A549 (cell line): Measurements from ENCODE around the gene GPR139. TPM values are rescaled to one million over a fixed set of nuclear protein-coding genes. Genes with fewer than 3 reads are reported as not detected.

Experiments
- ATAC-seq, 2 experiments: fragments of 200-7000 bp in 1 of 2; fragments of >200 bp in 1 of 2; cut with Nextera tagmentation in 1 of 2; cut with Tn5 transposase in 1 of 2; 3 replicates each; pipeline versions ENCODE4 v1.8.0 to v1.9.1; 2018 to 2020; ENCODE audit warnings: mild to moderate bottlenecking in 1 of 2, moderate library complexity in 1 of 2
- CTCF ChIA-PET: fragments of 300-600 bp; sonication (Branson Sonifier 250); formaldehyde crosslinking; extraction: SDS; loops from one replicate; lab custom pipeline; 2021; ENCODE audit warnings: antibody characterized with exemption, inconsistent platforms; lab: Yijun Ruan, JAX
- POLR2A ChIA-PET: fragments of 350-600 bp; formaldehyde crosslinking; extraction: SDS; loops from one replicate; lab custom pipeline; 2021; ENCODE audit warnings: antibody characterized with exemption, inconsistent platforms; lab: Yijun Ruan, JAX
- DNase-seq, 2 experiments: peaks; one replicate each; pipeline versions ENCODE4 v3.0.0 to v3.0.0-alpha.2; 2011 to 2016; ENCODE audit warnings: low read depth in 1 of 2, low spot score in 1 of 2
- FAIRE-seq: peaks from 2 replicates; lab custom pipeline; 2011; peaks lifted over from hg19 to GRCh38; lab: Jason Lieb, UNC
- H3K27ac ChIP-seq, 2 experiments: fragments of >200 bp; sonication (Bioruptor Twin); formaldehyde crosslinking; 3 replicates each; pipeline ENCODE4 v1.5.1; 2016 to 2017
- H3K4me1 ChIP-seq: fragments of >200 bp; sonication (Bioruptor Twin); formaldehyde crosslinking; 3 replicates; pipeline ENCODE4 v1.6.1; 2016
- H3K4me2 ChIP-seq: fragments of >200 bp; sonication (Bioruptor Twin); formaldehyde crosslinking; 3 replicates; pipeline ENCODE4 v1.6.1; 2016
- H3K4me3 ChIP-seq: fragments of >200 bp; sonication (Bioruptor Twin); formaldehyde crosslinking; 3 replicates; pipeline ENCODE4 v1.5.1; 2016
- H3K9me3 ChIP-seq: fragments of >200 bp; sonication (Bioruptor Twin); formaldehyde crosslinking; 3 replicates; pipeline ENCODE4 v1.6.1; 2016
- CBX2 ChIP-seq: fragments of 200-600 bp; sonication (generic); IDR thresholded peaks from 2 replicates; pipeline ENCODE4 v1.6.1; 2016; ENCODE audit warnings: low read depth, mild to moderate bottlenecking, borderline replicate concordance
- CEBPB ChIP-seq, 2 experiments: fragments of >200 bp in 1 of 2; sonication (Bioruptor Twin) in 1 of 2; formaldehyde crosslinking in 1 of 2; IDR thresholded peaks; 2 replicates each; pipeline ENCODE4 v1.6.1; 2012 to 2016
- EP300 ChIP-seq, 2 experiments: fragments of >200 bp; sonication (Bioruptor Twin); formaldehyde crosslinking; IDR thresholded peaks; 2 replicates in 1 of 2; 3 replicates in 1 of 2; pipeline ENCODE4 v1.6.1; 2016 to 2017
- ESRRA ChIP-seq: fragments of 150-350 bp; IDR thresholded peaks from 2 replicates; pipeline ENCODE4 v1.6.1; 2014; ENCODE audit warnings: mild to moderate bottlenecking, low read length, borderline replicate concordance
- FOSB ChIP-seq: fragments of 250-450 bp; sonication (Bioruptor Pico); IDR thresholded peaks from 2 replicates; pipeline ENCODE4 v1.5.0; 2020; ENCODE audit warnings: mild to moderate bottlenecking, moderate library complexity
- FOSL2 ChIP-seq, 2 experiments: fragments of 450-650 bp in 1 of 2; fragments of >200 bp in 1 of 2; sonication (Bioruptor Twin) in 1 of 2; formaldehyde crosslinking; IDR thresholded peaks; 2 replicates each; pipeline versions ENCODE4 v1.5.0 to v1.6.1; 2016 to 2020; ENCODE audit warnings: mild to moderate bottlenecking in 1 of 2, moderate library complexity in 1 of 2
- FOXS1 ChIP-seq: fragments of 250-450 bp; sonication (Bioruptor Pico); IDR thresholded peaks from 2 replicates; pipeline ENCODE4 v1.5.0; 2020; ENCODE audit warnings: mild to moderate bottlenecking, moderate library complexity
- HDAC2 ChIP-seq: fragments of 200-600 bp; sonication (generic); IDR thresholded peaks from 2 replicates; pipeline ENCODE4 v1.6.1; 2016
- KDM1A ChIP-seq: fragments of 200-600 bp; sonication (generic); IDR thresholded peaks from 2 replicates; pipeline ENCODE4 v1.6.1; 2016; ENCODE audit warnings: low read depth, mild to moderate bottlenecking
- MYC ChIP-seq: IDR thresholded peaks from 2 replicates; pipeline ENCODE4 v1.6.1; 2012; ENCODE audit warnings: mild to moderate bottlenecking, inconsistent platforms, low read length, improper control_type of control experiment, borderline replicate concordance
- NR3C1 ChIP-seq: fragments of >200 bp; sonication (Bioruptor Twin); formaldehyde crosslinking; IDR thresholded peaks from 3 replicates; pipeline ENCODE4 v1.6.1; 2017
- PHF8 ChIP-seq: fragments of 200-600 bp; sonication (generic); IDR thresholded peaks from 2 replicates; pipeline ENCODE4 v1.6.1; 2016; ENCODE audit warnings: low read depth, mild to moderate bottlenecking, antibody characterized with exemption, moderate library complexity, borderline replicate concordance
- POLR2A ChIP-seq: IDR thresholded peaks from 2 replicates; pipeline ENCODE4 v1.6.1; 2012; ENCODE audit warnings: mild to moderate bottlenecking, low read length
- RAD21 ChIP-seq, 2 experiments: fragments of >200 bp in 1 of 2; sonication (Bioruptor Twin) in 1 of 2; formaldehyde crosslinking in 1 of 2; IDR thresholded peaks in 1 of 2; conservative IDR thresholded peaks in 1 of 2; 2 replicates in 1 of 2; 3 replicates in 1 of 2; pipeline ENCODE4 v1.6.1; 2012 to 2018; ENCODE audit warnings: inconsistent platforms in 1 of 2
- RFX5 ChIP-seq: fragments of 450-650 bp; IDR thresholded peaks from 2 replicates; pipeline ENCODE4 v1.7.1; 2014; ENCODE audit warnings: antibody characterized with exemption, mild to moderate bottlenecking, moderate library complexity
- SMC3 ChIP-seq: fragments of >200 bp; sonication (Bioruptor Twin); formaldehyde crosslinking; IDR thresholded peaks from 3 replicates; pipeline ENCODE4 v1.6.1; 2018; ENCODE audit warnings: inconsistent platforms
- ZNF302 ChIP-seq: fragments of 250-450 bp; sonication (Bioruptor Pico); IDR thresholded peaks from 2 replicates; pipeline ENCODE4 v1.9.0; 2021; ENCODE audit warnings: inconsistent platforms, mild to moderate bottlenecking, moderate library complexity
- WGBS: methylation state at CpG from one replicate; pipeline ENCODE4 v1.1.6; 2017; ENCODE audit errors: missing lambda C conversion rate; 5-methylcytosine and 5-hydroxymethylcytosine counted together
- polyA plus RNA-seq, 4 experiments: library from polyadenylated mRNA; depleted of rRNA in 3 of 4; stranded (reverse); fragments of >200 nt; fragmentation: RNase III in 1 of 4; extraction: RNeasy Plus Mini Kit Qiagen cat#74134 plus additional on column Dnase treatment in 1 of 4; gene quantifications; 2 replicates in 3 of 4; 3 replicates in 1 of 4; pipeline ENCODE4 v1.2.3, GENCODE V29; 2011 to 2017
- TF ChIP-seq, protein P1 (sequence below): fragments of >200 bp; sonication (Bioruptor Twin); formaldehyde crosslinking; IDR thresholded peaks from 3 replicates; pipeline ENCODE4 v1.5.1; 2016
- TF ChIP-seq, protein P2 (sequence below): fragments of 250-450 bp; sonication (Bioruptor Pico); IDR thresholded peaks from 2 replicates; pipeline ENCODE4 v1.5.0; 2021; ENCODE audit warnings: mild to moderate bottlenecking, moderate library complexity, borderline replicate concordance
- TF ChIP-seq, protein P3 (sequence below): IDR thresholded peaks from 2 replicates; pipeline ENCODE4 v1.6.1; 2012
- TF ChIP-seq, protein P4 (sequence below): IDR thresholded peaks from 2 replicates; pipeline ENCODE4 v1.6.1; 2012
- TF ChIP-seq, protein P5 (sequence below): IDR thresholded peaks from 2 replicates; pipeline ENCODE4 v1.6.1; 2012; ENCODE audit warnings: low read depth, borderline replicate concordance
- TF ChIP-seq, protein P6 (sequence below): fragments of 200-600 bp; sonication (generic); IDR thresholded peaks from 2 replicates; pipeline ENCODE4 v1.6.1; 2016; ENCODE audit warnings: antibody characterized with exemption, mild to moderate bottlenecking, moderate library complexity
- TF ChIP-seq, protein P7 (sequence below): fragments of >200 bp; sonication (Bioruptor Twin); formaldehyde crosslinking; IDR thresholded peaks from 3 replicates; pipeline ENCODE4 v1.6.1; 2016

GPR139 gene
- polyA plus RNA-seq, 2 of the 4 experiments (the other 2 are of a cell fraction): not detected

DNA sequence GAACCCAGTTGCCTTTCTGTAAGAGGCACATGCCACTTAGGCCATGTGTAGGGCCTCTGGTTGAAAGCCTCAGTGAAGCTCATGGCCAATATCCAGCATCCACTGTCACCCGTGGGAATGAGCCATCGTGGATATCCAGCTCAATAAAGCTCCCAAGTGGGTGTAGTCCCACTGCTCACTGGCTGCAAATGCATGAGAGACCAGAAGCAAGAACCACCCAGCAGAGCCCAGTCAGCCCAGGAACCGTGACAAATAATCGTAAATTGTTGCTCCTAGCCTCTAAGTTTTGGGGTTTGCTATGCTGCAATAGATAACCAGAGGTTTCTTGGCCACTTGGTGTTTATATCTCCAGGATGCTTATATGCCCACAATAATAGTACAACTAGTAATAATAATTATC lies 33.7 kb downstream of the GPR139 start (continued):
- TF ChIP-seq SMC3: no peak
- no peak for TF ChIP-seq EP300 (IDR thresholded peaks at IDR 0.05)

DNA sequence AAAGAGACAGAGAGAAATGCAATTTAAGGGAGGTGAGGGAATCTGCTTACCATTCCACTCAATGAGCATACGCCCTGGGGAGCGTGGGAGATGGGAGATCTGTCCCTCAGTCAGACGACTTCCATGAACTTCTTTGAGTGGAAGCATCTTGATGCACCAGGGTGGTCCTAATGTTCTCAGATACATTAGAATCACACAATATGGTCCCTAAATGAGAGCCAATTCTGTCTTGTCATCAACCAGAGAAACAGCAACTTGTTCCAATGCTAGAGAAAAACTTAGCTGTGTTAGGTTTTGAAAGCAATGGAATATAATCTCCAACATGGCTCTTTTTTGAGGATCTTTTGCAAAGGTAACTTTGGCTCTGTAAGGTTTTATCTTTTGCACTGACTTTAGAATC lies 44.1 kb downstream of the GPR139 start:
- TF ChIP-seq NR3C1 (no peak), ESRRA (no peak), ZNF302 (no peak), EP300 (IDR thresholded peaks at IDR 0.05) (no peak), MYC (no peak), CEBPB (IDR thresholded peaks at IDR 0.05) (no peak)
- TF ChIP-seq, protein P1, sequence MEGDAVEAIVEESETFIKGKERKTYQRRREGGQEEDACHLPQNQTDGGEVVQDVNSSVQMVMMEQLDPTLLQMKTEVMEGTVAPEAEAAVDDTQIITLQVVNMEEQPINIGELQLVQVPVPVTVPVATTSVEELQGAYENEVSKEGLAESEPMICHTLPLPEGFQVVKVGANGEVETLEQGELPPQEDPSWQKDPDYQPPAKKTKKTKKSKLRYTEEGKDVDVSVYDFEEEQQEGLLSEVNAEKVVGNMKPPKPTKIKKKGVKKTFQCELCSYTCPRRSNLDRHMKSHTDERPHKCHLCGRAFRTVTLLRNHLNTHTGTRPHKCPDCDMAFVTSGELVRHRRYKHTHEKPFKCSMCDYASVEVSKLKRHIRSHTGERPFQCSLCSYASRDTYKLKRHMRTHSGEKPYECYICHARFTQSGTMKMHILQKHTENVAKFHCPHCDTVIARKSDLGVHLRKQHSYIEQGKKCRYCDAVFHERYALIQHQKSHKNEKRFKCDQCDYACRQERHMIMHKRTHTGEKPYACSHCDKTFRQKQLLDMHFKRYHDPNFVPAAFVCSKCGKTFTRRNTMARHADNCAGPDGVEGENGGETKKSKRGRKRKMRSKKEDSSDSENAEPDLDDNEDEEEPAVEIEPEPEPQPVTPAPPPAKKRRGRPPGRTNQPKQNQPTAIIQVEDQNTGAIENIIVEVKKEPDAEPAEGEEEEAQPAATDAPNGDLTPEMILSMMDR: no peak
- ATAC-seq (no peak), DNase-seq (no peak), FAIRE-seq (no peak)
- ChIA-PET POLR2A (no interaction called here), CTCF (no interaction called here)
- Histone ChIP-seq H3K4me3 (no peak overlapping the region), H3K9me3 (no peaks in the 10 kb centered on the region), H3K4me1 (no peaks in the 10 kb centered on the region), H3K27ac (no peak overlapping the region), H3K4me2 (no peak overlapping the region)
- 22% methylated on average over 3 of the region's 3 CpGs for WGBS

DNA sequence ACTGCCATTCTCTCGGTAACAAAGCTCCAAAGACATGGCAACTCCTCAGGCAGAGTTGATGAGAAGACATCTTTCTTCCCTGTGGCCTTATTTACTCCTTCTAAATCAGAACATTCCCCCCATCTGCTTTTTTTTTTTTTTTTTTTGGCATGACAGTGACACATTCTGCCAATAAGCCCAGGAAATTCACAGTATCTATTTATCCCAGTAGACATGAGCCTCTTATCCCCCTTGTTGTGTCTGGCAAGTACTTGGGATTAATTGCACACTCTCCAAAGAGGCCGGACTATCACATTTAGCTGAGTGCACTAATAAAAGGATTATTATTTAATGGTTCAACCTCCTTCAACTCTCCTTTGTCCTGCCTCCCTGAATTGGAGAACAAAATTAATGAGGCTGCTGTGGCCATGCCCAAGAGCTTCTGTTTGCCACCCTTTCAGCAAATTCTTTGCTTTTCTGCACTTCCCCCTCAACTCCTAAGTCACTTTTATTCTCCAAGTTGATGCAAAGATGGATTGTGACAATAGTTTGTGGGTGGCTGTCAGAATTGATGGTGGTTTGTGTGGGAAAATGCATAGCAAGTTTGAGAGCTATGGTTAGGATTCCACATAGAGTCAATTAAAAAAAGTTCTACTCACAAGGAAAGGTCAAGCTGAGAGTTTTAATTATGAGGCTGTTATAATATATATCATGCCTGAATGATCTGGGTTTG lies 47.2 kb downstream of the GPR139 start:
- ChIA-PET POLR2A (no interaction called here), CTCF (interaction anchor here (0.6 kb wide), 1 partner anchor 610 kb away, joined by 3 read pairs; no protein-coding TSS in a partner anchor)
- no peak overlapping the region for H3K4me3 ChIP-seq
- H3K4me2 ChIP-seq: no peak overlapping the region
- ATAC-seq: no peak
- DNase-seq: no peak
- H3K4me1 ChIP-seq: no peaks in the 10 kb centered on the region
- no peak for FAIRE-seq
- no peak overlapping the region for H3K27ac ChIP-seq
- H3K9me3 ChIP-seq: no peaks in the 10 kb centered on the region
- 0% methylated on average over 2 of the region's 2 CpGs for WGBS
- TF ChIP-seq MYC (no peak), CBX2 (no peak), FOSL2 (IDR thresholded peaks at IDR 0.05) (no peak), FOSL2 (CRISPR knock-in tag; IDR thresholded peaks at IDR 0.05) (no peak), RFX5 (no peak), POLR2A (no peak), CEBPB (IDR thresholded peaks at IDR 0.05) (no peak), KDM1A (no peak), HDAC2 (no peak), FOSB (no peak), ESRRA (no peak), EP300 (IDR thresholded peaks at IDR 0.05) (no peak), PHF8 (no peak), FOXS1 (CRISPR knock-in tag) (no peak), RAD21 (conservative IDR thresholded peaks at IDR 0.05 in 1 of 2, IDR thresholded peaks at IDR 0.05 in 1 of 2) (no peak)
- TF ChIP-seq, protein P2, sequence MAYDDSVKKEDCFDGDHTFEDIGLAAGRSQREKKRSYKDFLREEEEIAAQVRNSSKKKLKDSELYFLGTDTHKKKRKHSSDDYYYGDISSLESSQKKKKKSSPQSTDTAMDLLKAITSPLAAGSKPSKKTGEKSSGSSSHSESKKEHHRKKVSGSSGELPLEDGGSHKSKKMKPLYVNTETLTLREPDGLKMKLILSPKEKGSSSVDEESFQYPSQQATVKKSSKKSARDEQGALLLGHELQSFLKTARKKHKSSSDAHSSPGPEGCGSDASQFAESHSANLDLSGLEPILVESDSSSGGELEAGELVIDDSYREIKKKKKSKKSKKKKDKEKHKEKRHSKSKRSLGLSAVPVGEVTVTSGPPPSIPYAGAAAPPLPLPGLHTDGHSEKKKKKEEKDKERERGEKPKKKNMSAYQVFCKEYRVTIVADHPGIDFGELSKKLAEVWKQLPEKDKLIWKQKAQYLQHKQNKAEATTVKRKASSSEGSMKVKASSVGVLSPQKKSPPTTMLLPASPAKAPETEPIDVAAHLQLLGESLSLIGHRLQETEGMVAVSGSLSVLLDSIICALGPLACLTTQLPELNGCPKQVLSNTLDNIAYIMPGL (CRISPR knock-in tag): no peak
- TF ChIP-seq, protein P3, sequence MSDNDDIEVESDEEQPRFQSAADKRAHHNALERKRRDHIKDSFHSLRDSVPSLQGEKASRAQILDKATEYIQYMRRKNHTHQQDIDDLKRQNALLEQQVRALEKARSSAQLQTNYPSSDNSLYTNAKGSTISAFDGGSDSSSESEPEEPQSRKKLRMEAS: no peak
- TF ChIP-seq, protein P4, sequence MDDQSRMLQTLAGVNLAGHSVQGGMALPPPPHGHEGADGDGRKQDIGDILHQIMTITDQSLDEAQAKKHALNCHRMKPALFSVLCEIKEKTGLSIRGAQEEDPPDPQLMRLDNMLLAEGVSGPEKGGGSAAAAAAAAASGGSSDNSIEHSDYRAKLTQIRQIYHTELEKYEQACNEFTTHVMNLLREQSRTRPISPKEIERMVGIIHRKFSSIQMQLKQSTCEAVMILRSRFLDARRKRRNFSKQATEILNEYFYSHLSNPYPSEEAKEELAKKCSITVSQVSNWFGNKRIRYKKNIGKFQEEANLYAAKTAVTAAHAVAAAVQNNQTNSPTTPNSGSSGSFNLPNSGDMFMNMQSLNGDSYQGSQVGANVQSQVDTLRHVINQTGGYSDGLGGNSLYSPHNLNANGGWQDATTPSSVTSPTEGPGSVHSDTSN: no peak
- TF ChIP-seq, protein P5, sequence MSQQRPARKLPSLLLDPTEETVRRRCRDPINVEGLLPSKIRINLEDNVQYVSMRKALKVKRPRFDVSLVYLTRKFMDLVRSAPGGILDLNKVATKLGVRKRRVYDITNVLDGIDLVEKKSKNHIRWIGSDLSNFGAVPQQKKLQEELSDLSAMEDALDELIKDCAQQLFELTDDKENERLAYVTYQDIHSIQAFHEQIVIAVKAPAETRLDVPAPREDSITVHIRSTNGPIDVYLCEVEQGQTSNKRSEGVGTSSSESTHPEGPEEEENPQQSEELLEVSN: no peak
- TF ChIP-seq, protein P6, sequence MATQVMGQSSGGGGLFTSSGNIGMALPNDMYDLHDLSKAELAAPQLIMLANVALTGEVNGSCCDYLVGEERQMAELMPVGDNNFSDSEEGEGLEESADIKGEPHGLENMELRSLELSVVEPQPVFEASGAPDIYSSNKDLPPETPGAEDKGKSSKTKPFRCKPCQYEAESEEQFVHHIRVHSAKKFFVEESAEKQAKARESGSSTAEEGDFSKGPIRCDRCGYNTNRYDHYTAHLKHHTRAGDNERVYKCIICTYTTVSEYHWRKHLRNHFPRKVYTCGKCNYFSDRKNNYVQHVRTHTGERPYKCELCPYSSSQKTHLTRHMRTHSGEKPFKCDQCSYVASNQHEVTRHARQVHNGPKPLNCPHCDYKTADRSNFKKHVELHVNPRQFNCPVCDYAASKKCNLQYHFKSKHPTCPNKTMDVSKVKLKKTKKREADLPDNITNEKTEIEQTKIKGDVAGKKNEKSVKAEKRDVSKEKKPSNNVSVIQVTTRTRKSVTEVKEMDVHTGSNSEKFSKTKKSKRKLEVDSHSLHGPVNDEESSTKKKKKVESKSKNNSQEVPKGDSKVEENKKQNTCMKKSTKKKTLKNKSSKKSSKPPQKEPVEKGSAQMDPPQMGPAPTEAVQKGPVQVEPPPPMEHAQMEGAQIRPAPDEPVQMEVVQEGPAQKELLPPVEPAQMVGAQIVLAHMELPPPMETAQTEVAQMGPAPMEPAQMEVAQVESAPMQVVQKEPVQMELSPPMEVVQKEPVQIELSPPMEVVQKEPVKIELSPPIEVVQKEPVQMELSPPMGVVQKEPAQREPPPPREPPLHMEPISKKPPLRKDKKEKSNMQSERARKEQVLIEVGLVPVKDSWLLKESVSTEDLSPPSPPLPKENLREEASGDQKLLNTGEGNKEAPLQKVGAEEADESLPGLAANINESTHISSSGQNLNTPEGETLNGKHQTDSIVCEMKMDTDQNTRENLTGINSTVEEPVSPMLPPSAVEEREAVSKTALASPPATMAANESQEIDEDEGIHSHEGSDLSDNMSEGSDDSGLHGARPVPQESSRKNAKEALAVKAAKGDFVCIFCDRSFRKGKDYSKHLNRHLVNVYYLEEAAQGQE: no peak
- TF ChIP-seq, protein P7, sequence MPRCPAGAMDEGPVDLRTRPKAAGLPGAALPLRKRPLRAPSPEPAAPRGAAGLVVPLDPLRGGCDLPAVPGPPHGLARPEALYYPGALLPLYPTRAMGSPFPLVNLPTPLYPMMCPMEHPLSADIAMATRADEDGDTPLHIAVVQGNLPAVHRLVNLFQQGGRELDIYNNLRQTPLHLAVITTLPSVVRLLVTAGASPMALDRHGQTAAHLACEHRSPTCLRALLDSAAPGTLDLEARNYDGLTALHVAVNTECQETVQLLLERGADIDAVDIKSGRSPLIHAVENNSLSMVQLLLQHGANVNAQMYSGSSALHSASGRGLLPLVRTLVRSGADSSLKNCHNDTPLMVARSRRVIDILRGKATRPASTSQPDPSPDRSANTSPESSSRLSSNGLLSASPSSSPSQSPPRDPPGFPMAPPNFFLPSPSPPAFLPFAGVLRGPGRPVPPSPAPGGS: no peak
